MG63 (cell line): ENCODE measurements around the gene SDSL. TPM values are rescaled to one million over a fixed set of nuclear protein-coding genes. Genes with fewer than 3 reads are reported as not detected.

Experiments
- DNase-seq: peaks from one replicate; pipeline ENCODE4 v3.0.0-alpha.2; 2020
- H3K27me3 ChIP-seq: fragments of 250-450 bp; sonication (Bioruptor Pico); 2 replicates; pipeline ENCODE4 v1.5.1; 2020; ENCODE audit warnings: mild to moderate bottlenecking, moderate library complexity
- H3K36me3 ChIP-seq: fragments of 250-450 bp; sonication (Bioruptor Pico); 2 replicates; pipeline ENCODE4 v1.5.1; 2020; ENCODE audit warnings: mild to moderate bottlenecking, moderate library complexity
- H3K4me3 ChIP-seq: fragments of 250-450 bp; sonication (Bioruptor Pico); 2 replicates; pipeline ENCODE4 v1.5.1; 2020; ENCODE audit warnings: mild to moderate bottlenecking, moderate library complexity
- H3K9me3 ChIP-seq: fragments of 250-450 bp; sonication (Bioruptor Pico); 2 replicates; pipeline ENCODE4 v1.5.1; 2020; ENCODE audit warnings: mild to moderate bottlenecking, moderate library complexity
- total RNA-seq: library from RNA; depleted of rRNA; stranded (reverse); fragments of >200 nt; shearing (Covaris generic); gene quantifications from 2 replicates; pipeline ENCODE4 v1.2.3, GENCODE V29; 2014; ENCODE audit warnings: low replicate concordance

SDSL gene
- total RNA-seq, 1 experiment from 2014 or later: 54.2 TPM

GRCh38 chr12:113468365-113469223, 46.4 kb downstream of the SDSL start:
- no peaks in the 10 kb centered on the region for H3K9me3 ChIP-seq
- H3K36me3 ChIP-seq: no peaks in the 10 kb centered on the region
- DNase-seq: no peak
- no peak overlapping the region for H3K4me3 ChIP-seq
- H3K27me3 ChIP-seq: peaks cover 98% of the 10 kb centered on the region

GRCh38 chr12:113469224-113469948, 47.2 kb downstream of the SDSL start:
- Histone ChIP-seq H3K36me3 (no peaks in the 10 kb centered on the region), H3K9me3 (no peaks in the 10 kb centered on the region), H3K4me3 (no peak overlapping the region), H3K27me3 (peaks cover 98% of the 10 kb centered on the region)
- no peak for DNase-seq

GRCh38 chr12:113469949-113470743, 48.0 kb downstream of the SDSL start:
- Histone ChIP-seq H3K4me3 (no peak overlapping the region), H3K27me3 (peaks cover 98% of the 10 kb centered on the region), H3K36me3 (no peaks in the 10 kb centered on the region), H3K9me3 (no peaks in the 10 kb centered on the region)
- DNase-seq: no peak

GRCh38 chr12:113470871-113471618, 48.9 kb downstream of the SDSL start:
- Histone ChIP-seq H3K36me3 (no peaks in the 10 kb centered on the region), H3K4me3 (no peak overlapping the region), H3K27me3 (peaks cover 98% of the 10 kb centered on the region), H3K9me3 (no peaks in the 10 kb centered on the region)
- no peak for DNase-seq

- DNase-seq: no peak
- Histone ChIP-seq H3K27me3 (peaks cover 94% of the 10 kb centered on the region), H3K36me3 (no peaks in the 10 kb centered on the region), H3K4me3 (no peak within 1 kb of the TSS), H3K9me3 (no peaks in the 10 kb centered on the region)
These were observed 49.5 kb downstream of the SDSL start, which contains the start of gene LHX5 for GRCh38 chr12:113471619-113472171. Gene LHX5 (minus strand): TSS chr12:113471871. CDS start chr12:113471498, 373 bp downstream.

GRCh38 chr12:113472191-113473121, 50.3 kb downstream of the SDSL start:
- no peak for DNase-seq
- no peaks in the 10 kb centered on the region for H3K36me3 ChIP-seq
- H3K27me3 ChIP-seq: peaks cover 90% of the 10 kb centered on the region

GRCh38 chr12:113473400-113473799, 51.2 kb downstream of the SDSL start:
- Histone ChIP-seq H3K4me3 (no peak overlapping the region), H3K27me3 (peaks cover 90% of the 10 kb centered on the region), H3K9me3 (no peaks in the 10 kb centered on the region), H3K36me3 (no peaks in the 10 kb centered on the region)
- DNase-seq: no peak

More at GRCh38 chr12:113472191-113473121, 50.3 kb downstream of the SDSL start:
- no peak overlapping the region for H3K4me3 ChIP-seq
- no peaks in the 10 kb centered on the region for H3K9me3 ChIP-seq

- H3K27me3 ChIP-seq: peaks cover 90% of the 10 kb centered on the region
- no peaks in the 10 kb centered on the region for H3K9me3 ChIP-seq
- no peak overlapping the region for H3K4me3 ChIP-seq
- H3K36me3 ChIP-seq: no peaks in the 10 kb centered on the region
- no peak for DNase-seq
These were observed 51.8 kb downstream of the SDSL start for GRCh38 chr12:113473942-113474341.

- peaks cover 90% of the 10 kb centered on the region for H3K27me3 ChIP-seq
- H3K9me3 ChIP-seq: no peaks in the 10 kb centered on the region; the same call in 1 of the 2 replicates
- H3K36me3 ChIP-seq: no peaks in the 10 kb centered on the region
- DNase-seq: no peak
- H3K4me3 ChIP-seq: no peak overlapping the region
These were observed 52.7 kb downstream of the SDSL start for GRCh38 chr12:113474635-113475436.

GRCh38 chr12:113475451-113476175, 53.4 kb downstream of the SDSL start:
- Histone ChIP-seq H3K9me3 (peaks cover 2% of the 10 kb centered on the region; the same call in 1 of the 2 replicates), H3K27me3 (peaks cover 90% of the 10 kb centered on the region), H3K4me3 (no peak overlapping the region), H3K36me3 (no peaks in the 10 kb centered on the region)
- no peak for DNase-seq

- Histone ChIP-seq H3K9me3 (peaks cover 2% of the 10 kb centered on the region; the same call in 1 of the 2 replicates), H3K36me3 (no peaks in the 10 kb centered on the region), H3K4me3 (no peak overlapping the region), H3K27me3 (peaks cover 83% of the 10 kb centered on the region)
- DNase-seq: no peak
These were observed 54.2 kb downstream of the SDSL start for GRCh38 chr12:113476176-113476986.

- no peak overlapping the region for H3K4me3 ChIP-seq
- no peak for DNase-seq
- H3K27me3 ChIP-seq: peaks cover 74% of the 10 kb centered on the region
- peaks cover 2% of the 10 kb centered on the region; the same call in 1 of the 2 replicates for H3K9me3 ChIP-seq
- H3K36me3 ChIP-seq: no peaks in the 10 kb centered on the region
These were observed 55.1 kb downstream of the SDSL start for GRCh38 chr12:113477171-113477841.
